Keratinocyte (primary cell): Measurements from ENCODE around the gene TEX51. TPM values are rescaled to one million over a fixed set of nuclear protein-coding genes. Genes with fewer than 3 reads are reported as not detected.

ENCODE experiments used
- DNase-seq: peaks from one replicate; pipeline ENCODE4 v3.0.0-alpha.2; 2011; ENCODE audit warnings: low read depth, missing footprints, low spot score
- FAIRE-seq: peaks from 2 replicates; lab custom pipeline; 2011; peaks lifted over from hg19 to GRCh38; lab: Jason Lieb, UNC
- H2AFZ ChIP-seq: 2 replicates; pipeline ENCODE4 v1.6.0; 2012; ENCODE audit warnings: low read length, control low read depth, inconsistent platforms; ENCODE audit not compliant: control insufficient read depth
- H3K27ac ChIP-seq: 2 replicates; pipeline ENCODE4 v1.5.1; 2011; ENCODE audit warnings: low read length; ENCODE audit not compliant: control insufficient read depth, insufficient read depth
- H3K27me3 ChIP-seq: 3 replicates; pipeline ENCODE4 v1.6.0; 2011; ENCODE audit warnings: low read length; ENCODE audit not compliant: control insufficient read depth, insufficient read depth; ENCODE audit errors: extremely low read depth
- H3K36me3 ChIP-seq, 2 experiments: 2 replicates in 1 of 2; 3 replicates in 1 of 2; pipeline ENCODE4 v1.5.1; 2011; ENCODE audit warnings: low read length in 2 of 2, mild to moderate bottlenecking in 1 of 2; ENCODE audit not compliant: control insufficient read depth in 2 of 2, insufficient read depth in 2 of 2; ENCODE audit errors: extremely low read depth in 1 of 2
- H3K4me1 ChIP-seq: 3 replicates; pipeline ENCODE4 v1.5.1; 2011; ENCODE audit warnings: low read length; ENCODE audit not compliant: control insufficient read depth, insufficient read depth; ENCODE audit errors: extremely low read depth
- H3K4me2 ChIP-seq: 3 replicates; pipeline ENCODE4 v1.6.0; 2011; ENCODE audit warnings: low read depth, low read length; ENCODE audit not compliant: control insufficient read depth, insufficient read depth; ENCODE audit errors: extremely low read depth
- H3K4me3 ChIP-seq, 3 experiments: fragments of 200-600 bp in 1 of 3; sonication (generic) in 1 of 3; 2 replicates in 2 of 3; 3 replicates in 1 of 3; pipeline ENCODE4 v1.5.1; 2011 to 2016; ENCODE audit warnings: low read length in 3 of 3, mild to moderate bottlenecking in 3 of 3, control low read depth in 2 of 3, inconsistent platforms in 1 of 3, low read depth in 1 of 3, mixed read lengths in 1 of 3, mixed run types in 1 of 3, moderate library complexity in 1 of 3; ENCODE audit not compliant: control insufficient read depth in 2 of 3, insufficient read depth in 2 of 3; ENCODE audit errors: extremely low read depth in 1 of 3
- H3K79me2 ChIP-seq: 2 replicates; pipeline ENCODE4 v1.6.0; 2012; ENCODE audit warnings: low read length; ENCODE audit not compliant: control insufficient read depth, insufficient read depth
- H3K9ac ChIP-seq: 3 replicates; pipeline ENCODE4 v1.6.0; 2011; ENCODE audit warnings: low read length; ENCODE audit not compliant: control insufficient read depth, insufficient read depth; ENCODE audit errors: extremely low read depth
- H3K9me1 ChIP-seq: 3 replicates; pipeline ENCODE4 v1.6.0; 2011; ENCODE audit warnings: low read length; ENCODE audit not compliant: control insufficient read depth, insufficient read depth; ENCODE audit errors: extremely low read depth
- H3K9me3 ChIP-seq: 2 replicates; pipeline ENCODE4 v1.5.1; 2012; ENCODE audit warnings: low read depth, low read length; ENCODE audit not compliant: control insufficient read depth
- H4K20me1 ChIP-seq: 3 replicates; pipeline ENCODE4 v1.6.0; 2011; ENCODE audit warnings: low read length; ENCODE audit not compliant: control insufficient read depth, insufficient read depth; ENCODE audit errors: extremely low read depth
- EZH2 ChIP-seq: IDR thresholded peaks from one replicate; pipeline ENCODE4 v1.6.1; 2012; ENCODE audit warnings: inconsistent platforms, mild to moderate bottlenecking, low read length, moderate library complexity
- dilution Hi-C: fragments of 300-500 bp; cut with MboI; formaldehyde crosslinking; loops from one replicate; pipeline ENCODE4 v1.7.0; 2020; ENCODE audit warnings: low sequenced_read_pairs; ENCODE audit not compliant: extremely low pct_ligation_motif_present
- polyA plus RNA-seq, 5 experiments: library from polyadenylated mRNA; depleted of rRNA in 3 of 5; stranded (reverse) in 3 of 5; stranded (forward) in 1 of 5; unstranded in 1 of 5; fragments of >200 nt; gene quantifications; 1 replicate in 1 of 5; 2 replicates in 3 of 5; 3 replicates in 1 of 5; pipeline versions ENCODE4 v1.2.1 to v1.2.3, GENCODE V29; 2011 to 2012; ENCODE audit warnings: missing spikeins in 2 of 5, low read depth in 1 of 5, low replicate concordance in 1 of 5
- TF ChIP-seq, protein P1 (sequence below), 3 experiments: IDR thresholded peaks in 1 of 3; conservative IDR thresholded peaks in 1 of 3; optimal IDR thresholded peaks in 1 of 3; 2 replicates in 2 of 3; 3 replicates in 1 of 3; pipeline versions ENCODE3 to v1.5.1; 2011; ENCODE audit warnings: low read length in 3 of 3, mild to moderate bottlenecking in 3 of 3, moderate library complexity in 2 of 3, control low read depth in 1 of 3, inconsistent platforms in 1 of 3; ENCODE audit not compliant: insufficient read depth in 2 of 3; ENCODE audit errors: extremely low read depth in 1 of 3

Gene TEX51
- polyA plus RNA-seq, 1 donor (not counting 4 experiments of a cell fraction or from before 2014, with no cell fraction given), result not detected

DNA sequence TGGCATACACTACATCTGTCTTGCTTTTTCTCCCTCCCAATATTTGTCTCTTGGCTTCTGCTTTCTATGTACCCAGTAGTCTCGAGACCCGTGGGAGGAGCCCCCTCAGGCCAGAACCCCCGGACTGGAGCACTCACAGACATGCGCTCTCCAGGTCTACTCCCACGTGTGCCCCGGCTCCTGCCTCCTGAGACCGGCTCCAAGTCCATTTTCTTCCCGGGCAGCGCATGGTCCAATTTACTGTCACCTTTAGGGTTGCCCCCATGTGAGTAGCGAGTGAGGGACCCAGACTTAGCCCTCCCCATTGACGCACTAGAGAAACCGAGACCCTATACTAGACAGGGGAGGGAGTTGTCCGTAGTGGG lies 11.8 kb upstream of the TEX51 start:
- Histone ChIP-seq H3K9ac (no peak overlapping the region), H4K20me1 (no peaks in the 10 kb centered on the region), H3K79me2 (no peaks in the 10 kb centered on the region), H3K27me3 (no peaks in the 10 kb centered on the region), H3K4me2 (no peak overlapping the region), H3K9me1 (no peaks in the 10 kb centered on the region), H3K27ac (no peak overlapping the region), H3K9me3 (no peaks in the 10 kb centered on the region), H3K4me3 (no peak overlapping the region), H3K36me3 (no peaks in the 10 kb centered on the region), H3K4me1 (no peaks in the 10 kb centered on the region), H2AFZ (no peak overlapping the region)
- FAIRE-seq (no peak), DNase-seq (no peak)
- dilution Hi-C loops, result no loop called here
- TF ChIP-seq, protein P1, sequence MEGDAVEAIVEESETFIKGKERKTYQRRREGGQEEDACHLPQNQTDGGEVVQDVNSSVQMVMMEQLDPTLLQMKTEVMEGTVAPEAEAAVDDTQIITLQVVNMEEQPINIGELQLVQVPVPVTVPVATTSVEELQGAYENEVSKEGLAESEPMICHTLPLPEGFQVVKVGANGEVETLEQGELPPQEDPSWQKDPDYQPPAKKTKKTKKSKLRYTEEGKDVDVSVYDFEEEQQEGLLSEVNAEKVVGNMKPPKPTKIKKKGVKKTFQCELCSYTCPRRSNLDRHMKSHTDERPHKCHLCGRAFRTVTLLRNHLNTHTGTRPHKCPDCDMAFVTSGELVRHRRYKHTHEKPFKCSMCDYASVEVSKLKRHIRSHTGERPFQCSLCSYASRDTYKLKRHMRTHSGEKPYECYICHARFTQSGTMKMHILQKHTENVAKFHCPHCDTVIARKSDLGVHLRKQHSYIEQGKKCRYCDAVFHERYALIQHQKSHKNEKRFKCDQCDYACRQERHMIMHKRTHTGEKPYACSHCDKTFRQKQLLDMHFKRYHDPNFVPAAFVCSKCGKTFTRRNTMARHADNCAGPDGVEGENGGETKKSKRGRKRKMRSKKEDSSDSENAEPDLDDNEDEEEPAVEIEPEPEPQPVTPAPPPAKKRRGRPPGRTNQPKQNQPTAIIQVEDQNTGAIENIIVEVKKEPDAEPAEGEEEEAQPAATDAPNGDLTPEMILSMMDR (optimal IDR thresholded peaks at IDR 0.05 in 1 of 3, IDR thresholded peaks at IDR 0.05 in 1 of 3, conservative IDR thresholded peaks at IDR 0.05 in 1 of 3; ENCODE audit: extremely low read depth in 1 of 3, insufficient read depth in 2 of 3, low read length in 3 of 3), result no peak
- TF ChIP-seq EZH2, result no peak

- dilution Hi-C loops, result no loop called here
- H3K4me3 ChIP-seq, result no peak overlapping the region
- H3K27me3 ChIP-seq, result no peaks in the 10 kb centered on the region
- no peak for FAIRE-seq
- TF ChIP-seq, protein P1 (optimal IDR thresholded peaks at IDR 0.05 in 1 of 3, IDR thresholded peaks at IDR 0.05 in 1 of 3, conservative IDR thresholded peaks at IDR 0.05 in 1 of 3; ENCODE audit: extremely low read depth in 1 of 3, insufficient read depth in 2 of 3, low read length in 3 of 3), result no peak
- TF ChIP-seq EZH2, result no peak
- no peaks in the 10 kb centered on the region for H3K36me3 ChIP-seq
- no peaks in the 10 kb centered on the region for H3K9me3 ChIP-seq
- H3K9ac ChIP-seq, result no peak overlapping the region
- H2AFZ ChIP-seq, result no peak overlapping the region
- H3K27ac ChIP-seq, result no peak overlapping the region
- H3K4me2 ChIP-seq, result no peak overlapping the region
- no peak for DNase-seq
- H3K79me2 ChIP-seq, result no peaks in the 10 kb centered on the region
- no peaks in the 10 kb centered on the region for H3K9me1 ChIP-seq
- no peaks in the 10 kb centered on the region for H3K4me1 ChIP-seq
- H4K20me1 ChIP-seq, result no peaks in the 10 kb centered on the region
Observed at GRCh38 chr2:126887506-126887905, 11.2 kb upstream of the TEX51 start.
